Stimulated activated memory B cell treated with anti-CD40 and anti-IgM and Interleukin-4, amounts not matched to agents 10 μg/mL and 1 μg/mL and 100 μg/mL, for 72 hours (primary cell): ENCODE measurements around the gene ZNF684.
"Not testable (repeated sequence)": the region's sequence is repeated elsewhere in the genome, so short reads cannot be mapped to it uniquely, and the experiment has no call there.

Source experiments
- ATAC-seq: fragments of 150-1000 bp; cut with Tn5 transposase; 2 replicates; pipeline ENCODE4 v1.10.0; 2021
- H3K27ac Mint-ChIP-seq: one replicate; pipeline ENCODE4 v1.8.0; 2022; ENCODE audit warnings: mild to moderate bottlenecking, mixed read lengths
- H3K27me3 Mint-ChIP-seq: one replicate; pipeline ENCODE4 v1.8.0; 2022; ENCODE audit warnings: mixed read lengths
- H3K36me3 Mint-ChIP-seq: one replicate; pipeline ENCODE4 v1.8.0; 2022; ENCODE audit warnings: mixed read lengths
- H3K4me1 Mint-ChIP-seq: one replicate; pipeline ENCODE4 v1.8.0; 2022; ENCODE audit warnings: mixed read lengths
- H3K4me3 Mint-ChIP-seq: one replicate; pipeline ENCODE4 v1.8.0; 2022; ENCODE audit warnings: mild to moderate bottlenecking, moderate library complexity, mixed read lengths
- H3K9me3 Mint-ChIP-seq: one replicate; pipeline ENCODE4 v1.8.0; 2022; ENCODE audit warnings: mixed read lengths

ZNF684 gene

DNA sequence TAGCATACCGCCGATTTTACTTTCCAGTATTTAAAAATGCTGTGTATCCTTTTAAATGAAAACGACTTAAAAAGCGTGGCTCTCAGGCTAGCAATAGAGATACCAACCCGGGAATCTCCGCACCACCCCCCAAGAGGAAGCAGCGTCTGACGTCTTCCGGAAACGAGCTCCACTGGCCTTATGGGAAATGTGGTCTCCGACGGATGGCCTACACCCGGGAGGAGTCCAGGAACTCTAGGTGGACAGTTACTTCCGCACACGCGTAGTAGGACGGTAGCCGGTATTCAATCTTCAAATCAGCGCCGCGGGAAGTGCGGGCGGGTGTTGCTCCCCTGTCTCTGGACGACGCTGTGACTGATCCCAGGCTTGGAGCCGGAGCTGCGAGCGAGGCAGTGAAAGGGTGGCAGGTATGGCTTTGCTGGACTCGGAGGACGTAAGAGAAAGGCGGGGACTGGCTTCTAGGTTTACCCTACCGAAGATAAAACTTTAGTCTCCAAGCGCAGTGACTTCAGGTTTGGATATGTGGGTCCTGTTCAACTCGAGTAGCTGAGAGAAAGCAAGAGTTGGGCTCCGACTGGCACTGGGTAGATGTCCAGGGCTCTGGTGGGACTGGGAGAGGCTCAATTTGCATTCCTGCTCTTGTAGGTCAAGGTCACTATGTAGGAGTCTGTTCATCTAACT is at the start of gene ZNF684:
Gene ZNF684, plus strand, starts transcription at position 257 of the 681 bp plus-strand sequence. CDS start 1,530 bp downstream, outside the sequence.
- ATAC-seq = peak; percentile 99
- peaks cover 6% of the 10 kb centered on the region for H3K9me3 Mint-ChIP-seq
- peak within 1 kb of the TSS; percentile 95 for H3K4me3 Mint-ChIP-seq
- peaks cover 27% of the 10 kb centered on the region for H3K4me1 Mint-ChIP-seq
- peaks cover 7% of the 10 kb centered on the region for H3K36me3 Mint-ChIP-seq
- no peaks in the 10 kb centered on the region for H3K27me3 Mint-ChIP-seq
- peak within 1 kb of the TSS; percentile 84 for H3K27ac Mint-ChIP-seq

DNA sequence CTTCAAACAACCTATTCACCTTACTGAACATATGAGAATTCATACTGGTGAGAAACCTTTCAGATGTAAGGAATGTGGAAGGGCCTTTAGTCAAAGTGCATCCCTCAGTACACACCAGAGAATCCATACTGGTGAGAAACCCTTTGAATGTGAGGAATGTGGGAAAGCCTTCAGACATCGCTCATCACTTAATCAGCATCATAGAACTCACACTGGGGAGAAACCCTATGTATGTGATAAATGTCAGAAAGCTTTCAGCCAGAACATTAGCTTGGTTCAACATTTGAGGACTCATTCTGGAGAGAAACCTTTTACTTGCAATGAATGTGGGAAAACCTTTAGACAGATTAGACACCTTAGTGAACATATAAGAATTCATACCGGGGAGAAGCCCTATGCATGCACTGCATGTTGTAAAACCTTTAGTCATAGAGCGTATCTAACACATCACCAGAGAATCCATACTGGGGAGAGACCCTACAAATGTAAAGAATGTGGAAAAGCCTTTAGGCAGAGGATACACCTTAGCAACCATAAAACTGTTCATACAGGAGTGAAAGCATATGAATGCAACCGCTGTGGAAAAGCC is 36.0 kb upstream of the ZNF684 start:
- Mint-ChIP-seq H3K9me3 (peaks cover 42% of the 10 kb centered on the region), H3K4me1 (no peaks in the 10 kb centered on the region), H3K27me3 (no peaks in the 10 kb centered on the region), H3K27ac (no peak overlapping the region), H3K4me3 (no peak overlapping the region), H3K36me3 (peaks cover 84% of the 10 kb centered on the region)
- ATAC-seq = no peak

DNA sequence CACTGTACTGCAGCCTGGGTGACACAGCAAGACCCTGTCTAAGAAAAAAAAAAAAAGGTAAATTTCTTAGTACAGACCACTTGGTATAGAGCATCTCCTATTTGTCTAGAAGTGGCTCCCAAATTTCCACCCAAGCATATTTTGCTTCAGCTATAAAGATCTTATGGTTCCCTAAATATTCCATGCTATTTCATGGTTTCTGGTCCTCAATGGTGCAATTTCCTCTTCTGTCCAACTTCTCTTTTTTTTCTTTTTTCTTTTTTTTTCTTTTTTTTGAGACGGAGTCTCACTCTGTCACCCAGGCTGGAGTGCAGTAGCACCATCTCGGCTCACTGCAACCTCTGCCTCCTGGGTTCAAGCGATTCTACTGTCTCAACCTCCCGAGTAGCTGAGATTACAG is 28.8 kb upstream of the ZNF684 start:
- not testable (repeated sequence) for ATAC-seq, H3K27ac Mint-ChIP-seq, H3K4me3 Mint-ChIP-seq, H3K27me3 Mint-ChIP-seq, H3K4me1 Mint-ChIP-seq
- H3K9me3 Mint-ChIP-seq = peaks cover 33% of the 10 kb centered on the region
- peaks cover 77% of the 10 kb centered on the region for H3K36me3 Mint-ChIP-seq

DNA sequence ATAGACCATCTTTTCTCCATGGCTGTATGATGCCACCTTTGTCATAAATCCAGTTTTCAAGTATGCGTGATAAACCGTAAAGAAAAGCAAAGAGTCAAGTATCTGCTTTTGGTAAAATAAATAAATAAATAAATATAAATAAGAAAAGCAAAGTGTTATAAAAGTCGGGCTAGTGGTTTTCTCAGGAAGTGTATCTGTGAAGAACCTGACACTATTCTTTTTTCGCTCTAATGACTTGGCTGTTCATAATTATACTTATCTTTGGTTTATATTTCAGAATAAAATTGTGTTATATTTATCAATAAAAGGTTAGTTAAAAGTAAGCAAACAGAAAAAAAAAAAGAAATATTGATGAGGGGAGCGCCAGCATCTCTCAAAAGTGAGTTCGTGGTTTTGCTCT is 23.5 kb upstream of the ZNF684 start:
- Mint-ChIP-seq H3K36me3 (peaks cover 55% of the 10 kb centered on the region), H3K4me1 (peaks cover 11% of the 10 kb centered on the region), H3K9me3 (peaks cover 17% of the 10 kb centered on the region)

DNA sequence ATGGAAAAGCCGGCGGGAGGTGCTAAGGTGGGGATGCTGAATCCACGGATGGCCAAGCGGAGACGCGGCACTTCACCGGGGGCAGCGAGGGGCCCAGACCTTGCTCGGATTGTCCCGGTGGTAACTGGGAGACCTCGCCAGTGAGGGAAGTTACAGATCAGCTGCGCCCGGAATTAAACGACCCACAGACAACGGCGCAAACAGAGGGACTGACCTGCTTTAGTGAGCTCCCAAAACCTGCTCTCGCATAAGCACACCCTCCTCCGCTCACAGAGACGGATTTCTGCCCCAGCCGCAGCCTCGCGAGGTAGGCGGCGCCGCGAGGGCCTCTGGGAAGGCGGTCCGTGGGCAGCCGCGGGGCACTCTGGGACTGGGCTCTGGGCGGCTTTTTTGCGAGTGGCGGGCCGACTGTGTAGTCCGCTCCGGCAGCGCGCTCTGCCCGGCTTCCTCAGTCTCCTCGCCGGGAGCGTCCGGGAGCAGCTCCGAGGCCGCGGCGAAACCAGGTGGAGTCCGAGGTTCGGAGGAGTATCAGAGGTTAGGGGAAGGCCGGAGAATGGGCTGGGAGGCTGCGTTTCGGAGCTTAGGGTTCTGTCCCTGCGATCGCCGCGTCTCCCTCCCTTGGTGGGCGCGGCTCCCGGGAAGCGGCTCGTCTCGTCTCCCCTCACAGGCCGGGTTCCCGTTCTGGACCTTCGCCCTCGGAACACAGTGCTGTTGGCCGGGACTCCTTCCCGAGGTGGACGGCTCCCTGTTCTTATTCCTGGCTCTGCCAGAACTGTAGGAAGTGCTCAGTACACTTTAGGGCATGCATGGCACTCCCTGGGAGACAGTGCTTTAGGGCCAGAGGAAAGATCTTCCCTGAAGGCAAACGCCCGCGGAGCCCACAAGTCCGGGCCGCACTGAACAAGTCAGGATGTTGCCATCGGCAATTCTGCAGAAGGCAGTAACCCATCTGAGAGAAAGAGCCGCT is 22.8 kb upstream of the ZNF684 start, which contains the start of gene EXO5:
Gene EXO5, plus strand, starts transcription at position 393 of the 967 bp plus-strand sequence. CDS start 5,778 bp downstream, outside the sequence.
- peaks cover 15% of the 10 kb centered on the region for H3K9me3 Mint-ChIP-seq
- H3K4me1 Mint-ChIP-seq = peaks cover 11% of the 10 kb centered on the region
- H3K27me3 Mint-ChIP-seq = no peaks in the 10 kb centered on the region
- H3K27ac Mint-ChIP-seq = peak within 1 kb of the TSS; percentile 89
- peak; percentile 100 for ATAC-seq
- H3K4me3 Mint-ChIP-seq = peak within 1 kb of the TSS; percentile 91
- H3K36me3 Mint-ChIP-seq = peaks cover 51% of the 10 kb centered on the region

More for the DNA sequence above, 23.5 kb upstream of the ZNF684 start:
- Mint-ChIP-seq H3K27ac (peak overlapping the region; percentile 89), H3K4me3 (peak overlapping the region; percentile 91), H3K27me3 (no peaks in the 10 kb centered on the region)
- no peak for ATAC-seq

DNA sequence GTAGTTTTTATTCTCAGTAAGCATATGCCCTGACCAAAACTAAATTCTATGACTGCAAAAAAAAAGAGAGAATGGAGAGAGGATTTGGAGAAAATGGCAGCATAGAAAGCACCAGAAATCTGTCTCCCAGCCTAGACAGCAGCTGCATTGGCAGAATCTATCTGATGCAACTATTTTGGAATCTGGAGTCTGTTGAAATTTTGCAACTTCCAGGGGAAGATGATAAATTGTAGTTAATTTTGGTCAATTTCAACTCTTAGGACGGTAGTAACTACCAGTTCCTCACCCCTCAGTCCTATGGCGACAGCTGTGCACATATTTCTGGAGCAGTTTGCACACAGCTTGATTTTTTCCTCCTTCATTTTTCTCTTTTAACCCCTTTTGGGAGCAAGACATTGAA is 11.9 kb upstream of the ZNF684 start:
- Mint-ChIP-seq H3K27me3 (peaks cover 13% of the 10 kb centered on the region), H3K4me3 (no peak overlapping the region), H3K4me1 (no peaks in the 10 kb centered on the region), H3K36me3 (peaks cover 47% of the 10 kb centered on the region), H3K9me3 (peaks cover 26% of the 10 kb centered on the region), H3K27ac (no peak overlapping the region)
- no peak for ATAC-seq

DNA sequence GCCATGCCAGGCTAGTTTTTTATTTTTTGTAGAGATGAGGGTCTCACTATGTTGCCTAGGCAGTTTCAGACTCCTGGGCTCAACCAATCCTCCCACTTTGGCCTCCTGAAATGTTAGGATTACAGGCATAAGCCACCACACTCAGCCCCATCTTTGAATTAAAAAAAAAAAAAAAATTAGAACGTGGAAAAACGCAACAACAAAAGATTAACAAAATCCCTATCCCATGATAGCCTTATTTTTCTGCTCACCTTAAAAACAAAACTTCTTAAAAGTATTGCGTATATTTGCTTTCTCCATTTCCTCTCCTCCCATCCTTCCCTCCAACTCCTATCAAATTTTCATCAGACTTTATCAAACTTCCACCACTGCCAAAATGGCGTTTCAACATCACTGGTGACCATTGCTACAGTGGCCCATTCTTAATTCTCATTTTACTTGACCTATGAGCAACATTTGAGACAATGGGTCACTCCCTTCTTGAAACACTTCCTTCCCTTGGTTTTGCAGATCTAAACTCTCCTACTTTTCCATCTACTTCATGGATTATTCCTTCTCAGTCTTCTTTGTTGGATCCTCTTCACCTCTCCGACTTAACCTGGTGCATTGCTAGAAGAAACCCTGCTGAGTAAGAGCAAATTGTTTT is 579 bp upstream of the ZNF684 start:
- H3K9me3 Mint-ChIP-seq = peaks cover 10% of the 10 kb centered on the region
- peak overlapping the region; percentile 95 for H3K4me3 Mint-ChIP-seq
- peaks cover 7% of the 10 kb centered on the region for H3K36me3 Mint-ChIP-seq
- H3K4me1 Mint-ChIP-seq = peaks cover 27% of the 10 kb centered on the region
- peaks cover 6% of the 10 kb centered on the region for H3K27me3 Mint-ChIP-seq
- ATAC-seq = peak; percentile 32
- H3K27ac Mint-ChIP-seq = peak overlapping the region; percentile 84

DNA sequence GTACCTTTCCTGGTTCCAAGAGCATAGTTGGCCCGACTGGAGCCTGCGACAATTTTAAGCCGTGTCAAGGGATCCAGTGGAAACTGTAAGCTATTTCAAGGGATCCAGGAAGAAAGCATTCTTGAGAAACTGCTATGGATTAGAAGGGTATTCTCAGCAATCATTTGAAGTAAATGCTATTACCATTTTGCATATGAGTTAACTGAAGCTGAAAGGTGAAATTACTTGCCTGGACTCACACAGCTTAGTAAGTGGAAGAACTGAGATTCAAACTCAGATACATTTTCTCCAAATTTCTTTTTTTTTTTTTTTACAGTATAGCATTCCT is 589 bp downstream of the ZNF684 start:
- Mint-ChIP-seq H3K9me3 (peaks cover 6% of the 10 kb centered on the region), H3K36me3 (peaks cover 7% of the 10 kb centered on the region), H3K4me1 (peaks cover 27% of the 10 kb centered on the region), H3K4me3 (peak overlapping the region; percentile 95), H3K27me3 (no peaks in the 10 kb centered on the region), H3K27ac (peak overlapping the region; percentile 84)
- no peak for ATAC-seq

DNA sequence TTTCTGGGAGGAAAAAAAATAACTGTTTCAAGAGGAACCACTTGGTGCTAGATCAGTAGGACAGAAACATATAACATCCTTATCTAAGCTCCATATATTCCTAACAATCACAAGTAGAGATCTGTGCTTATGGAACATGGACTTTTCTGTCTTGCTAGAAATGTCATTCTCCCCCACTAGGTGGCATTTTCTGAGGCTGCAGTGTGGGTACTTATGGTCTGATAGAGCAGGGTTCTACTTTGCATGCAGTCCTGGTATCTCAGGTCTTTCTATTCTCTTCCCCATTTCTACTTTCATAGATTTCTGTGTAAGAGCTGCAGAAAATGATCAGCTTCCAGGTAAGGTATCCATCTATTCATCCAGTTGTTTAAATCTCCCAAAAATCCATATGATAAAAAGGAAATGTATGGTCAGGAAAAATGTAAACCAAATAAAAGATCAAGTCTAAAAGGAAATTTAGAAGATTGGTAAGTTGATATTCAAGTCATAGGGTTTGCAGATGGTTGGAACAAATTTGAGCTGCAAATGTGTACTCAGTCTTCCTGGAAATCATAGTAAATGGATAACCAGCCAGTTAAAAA is 1.5 kb downstream of the ZNF684 start:
- H3K9me3 Mint-ChIP-seq = peaks cover 6% of the 10 kb centered on the region
- peaks cover 27% of the 10 kb centered on the region for H3K4me1 Mint-ChIP-seq
- no peaks in the 10 kb centered on the region for H3K27me3 Mint-ChIP-seq
- peaks cover 12% of the 10 kb centered on the region for H3K36me3 Mint-ChIP-seq
- peak overlapping the region; percentile 39 for H3K4me3 Mint-ChIP-seq
- no peak overlapping the region for H3K27ac Mint-ChIP-seq
- peak; percentile 55 for ATAC-seq

DNA sequence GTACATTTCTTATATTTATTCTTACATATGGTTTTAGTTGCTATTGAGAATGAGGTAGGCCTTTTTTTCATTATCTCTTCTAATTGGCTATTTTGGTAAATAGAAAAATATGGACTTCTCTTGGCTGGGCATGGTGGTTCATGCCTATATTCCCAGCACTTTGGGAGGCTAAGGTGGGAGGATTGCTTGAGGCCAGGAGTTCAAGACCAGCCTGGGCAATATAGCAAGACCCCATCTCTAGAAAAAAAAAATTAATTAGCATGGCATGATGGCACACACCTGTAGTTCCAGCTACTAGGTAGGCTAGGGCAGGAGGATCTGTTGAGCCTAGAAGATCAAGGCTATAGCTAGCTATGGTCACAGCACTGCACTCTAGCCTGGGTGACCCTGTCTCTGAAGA is 3.2 kb downstream of the ZNF684 start:
- no peaks in the 10 kb centered on the region for H3K27me3 Mint-ChIP-seq
- H3K4me3 Mint-ChIP-seq = no peak overlapping the region
- H3K36me3 Mint-ChIP-seq = peaks cover 13% of the 10 kb centered on the region
- no peak for ATAC-seq
- H3K27ac Mint-ChIP-seq = no peak overlapping the region
- peaks cover 27% of the 10 kb centered on the region for H3K4me1 Mint-ChIP-seq
- H3K9me3 Mint-ChIP-seq = peaks cover 6% of the 10 kb centered on the region

DNA sequence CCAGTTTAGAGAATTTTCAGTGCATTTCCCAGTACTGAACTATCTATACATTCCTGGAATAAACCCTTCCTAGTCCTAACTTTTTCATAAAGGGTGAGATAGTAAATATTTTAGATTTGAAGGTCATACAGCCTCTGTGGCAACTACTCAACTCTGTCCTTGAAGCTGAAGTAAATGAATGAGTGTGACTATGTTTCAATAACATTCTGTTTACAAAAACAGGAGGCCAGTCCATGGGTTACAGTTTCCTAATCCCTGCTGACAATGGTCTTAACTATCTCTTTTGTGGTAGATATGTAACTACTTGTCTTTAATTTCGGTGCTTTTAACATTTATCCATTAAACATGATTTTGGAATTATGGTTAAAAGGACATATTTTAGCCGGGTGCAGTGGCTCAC is 4.3 kb downstream of the ZNF684 start:
- Mint-ChIP-seq H3K4me1 (peaks cover 24% of the 10 kb centered on the region), H3K4me3 (no peak overlapping the region), H3K36me3 (peaks cover 21% of the 10 kb centered on the region), H3K27ac (no peak overlapping the region), H3K9me3 (peaks cover 3% of the 10 kb centered on the region), H3K27me3 (no peaks in the 10 kb centered on the region)
- no peak for ATAC-seq

DNA sequence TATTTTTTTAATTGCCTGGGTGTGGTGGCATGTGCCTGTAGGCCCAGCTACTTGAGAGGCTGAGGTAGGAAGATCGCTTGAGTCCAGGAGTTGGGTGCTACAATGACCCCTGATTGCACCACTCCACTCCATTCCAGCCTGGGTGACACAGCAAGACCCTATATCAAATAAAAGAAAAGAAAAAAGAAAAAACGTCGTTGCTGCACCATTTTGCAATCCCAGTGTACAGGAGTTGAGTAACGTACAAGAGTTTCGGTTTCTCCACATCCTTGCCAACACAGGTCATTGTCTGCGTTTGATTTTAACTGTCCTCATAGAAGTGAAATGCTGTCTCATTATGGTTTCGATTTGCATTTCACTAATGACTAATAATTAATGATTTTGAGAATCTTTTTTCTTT is 7.9 kb downstream of the ZNF684 start:
- Mint-ChIP-seq H3K4me1 (no peaks in the 10 kb centered on the region), H3K27me3 (no peaks in the 10 kb centered on the region), H3K4me3 (no peak overlapping the region), H3K27ac (no peak overlapping the region), H3K36me3 (peaks cover 55% of the 10 kb centered on the region), H3K9me3 (peaks cover 3% of the 10 kb centered on the region)
- ATAC-seq = no peak

DNA sequence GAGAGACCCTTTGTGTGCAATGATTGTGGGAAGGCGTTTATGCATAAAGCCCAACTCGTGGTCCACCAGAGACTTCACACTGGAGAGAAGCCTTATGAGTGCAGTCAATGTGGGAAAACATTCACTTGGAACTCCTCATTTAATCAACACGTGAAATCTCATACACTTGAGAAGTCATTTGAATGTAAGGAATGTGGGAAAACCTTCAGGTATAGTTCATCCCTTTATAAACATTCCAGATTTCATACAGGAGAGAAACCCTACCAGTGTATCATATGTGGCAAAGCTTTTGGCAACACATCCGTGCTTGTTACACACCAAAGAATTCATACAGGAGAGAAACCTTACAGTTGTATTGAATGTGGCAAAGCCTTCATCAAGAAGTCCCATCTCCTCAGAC is 15.5 kb downstream of the ZNF684 start:
- H3K4me1 Mint-ChIP-seq = no peaks in the 10 kb centered on the region
- H3K27me3 Mint-ChIP-seq = no peaks in the 10 kb centered on the region
- H3K36me3 Mint-ChIP-seq = peaks cover 65% of the 10 kb centered on the region
- H3K9me3 Mint-ChIP-seq = peaks cover 14% of the 10 kb centered on the region
- ATAC-seq = no peak
- H3K4me3 Mint-ChIP-seq = no peak overlapping the region
- no peak overlapping the region for H3K27ac Mint-ChIP-seq

DNA sequence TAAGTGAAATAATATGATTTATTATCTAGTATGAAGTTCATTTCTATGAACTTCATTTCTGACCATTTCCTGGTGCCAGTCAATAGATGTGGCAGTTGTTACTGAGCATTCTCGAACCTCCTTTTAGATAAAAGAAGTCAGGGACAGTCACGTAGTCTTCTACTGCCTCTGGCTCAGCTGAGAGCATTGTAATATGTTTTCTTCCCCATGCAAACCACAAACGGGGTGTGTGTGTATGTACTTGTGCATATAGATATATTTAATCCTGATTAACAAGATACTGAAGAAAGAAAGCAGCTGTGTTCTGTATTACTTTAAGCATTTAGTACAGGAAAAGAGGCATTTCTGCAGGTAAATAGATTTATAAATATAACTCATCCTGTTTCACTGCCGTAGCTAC is 21.6 kb downstream of the ZNF684 start:
- Mint-ChIP-seq H3K9me3 (no peaks in the 10 kb centered on the region), H3K4me1 (no peaks in the 10 kb centered on the region), H3K4me3 (no peak overlapping the region), H3K36me3 (peaks cover 11% of the 10 kb centered on the region), H3K27me3 (no peaks in the 10 kb centered on the region), H3K27ac (no peak overlapping the region)
- no peak for ATAC-seq

DNA sequence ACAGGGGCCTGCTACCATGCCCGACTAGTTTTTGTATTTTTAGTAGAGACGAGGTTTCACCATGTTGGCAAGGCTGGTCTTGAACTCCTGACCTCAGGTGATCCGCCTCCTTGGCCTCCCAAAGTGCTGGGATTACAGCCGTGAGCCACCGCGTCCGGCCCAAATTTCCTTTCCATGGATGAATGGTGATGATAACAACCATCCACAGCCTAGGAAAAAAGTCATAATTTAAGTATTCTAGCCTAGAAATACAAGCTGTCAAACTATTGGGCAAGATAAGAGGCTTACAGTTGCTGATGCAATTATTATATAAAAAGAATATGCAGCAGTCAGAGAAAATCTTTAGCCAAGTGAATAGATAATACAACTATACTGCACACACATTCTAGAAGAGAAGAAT is 23.4 kb downstream of the ZNF684 start:
- H3K27me3 Mint-ChIP-seq, H3K4me3 Mint-ChIP-seq, H3K9me3 Mint-ChIP-seq, H3K27ac Mint-ChIP-seq, H3K36me3 Mint-ChIP-seq, H3K4me1 Mint-ChIP-seq, ATAC-seq: not testable (repeated sequence)
